CD14-positive monocyte (primary cell): Measurements from ENCODE around the gene LCORL. TPM values are rescaled to one million over a fixed set of nuclear protein-coding genes. Genes with fewer than 3 reads are reported as not detected.

Experiments used
- DNase-seq, 3 donors: peaks; one replicate each; pipeline ENCODE4 v3.0.0-alpha.2; 2011 to 2022
- H2AFZ ChIP-seq: 2 replicates; pipeline ENCODE4 v1.6.0; 2012; ENCODE audit warnings: mild to moderate bottlenecking, low read depth, low read length, inconsistent platforms; ENCODE audit not compliant: insufficient read depth, poor library complexity, severe bottlenecking
- H3K27ac ChIP-seq, 2 donors: 1 replicate in 1 of 2; 2 replicates in 1 of 2; pipeline ENCODE4 v1.5.1; 2012 to 2013; ENCODE audit warnings: low read length in 2 of 2, control low read depth in 1 of 2, inconsistent platforms in 1 of 2, low read depth in 1 of 2, mild to moderate bottlenecking in 1 of 2
- H3K27me3 ChIP-seq, 2 donors: one replicate each; pipeline versions ENCODE4 v1.6.0 to v1.6.1; 2011 to 2013; ENCODE audit warnings: low read length in 2 of 2; ENCODE audit not compliant: control insufficient read depth in 2 of 2, insufficient read depth in 2 of 2
- H3K36me3 ChIP-seq, 2 donors: replicated peaks in 1 of 2; 1 replicate in 1 of 2; 2 replicates in 1 of 2; pipeline versions ENCODE4 v1.5.1 to v1.6.1; 2012 to 2013; ENCODE audit warnings: low read length in 2 of 2, control low read depth in 1 of 2, inconsistent platforms in 1 of 2, mild to moderate bottlenecking in 1 of 2; ENCODE audit not compliant: insufficient read depth in 2 of 2, control insufficient read depth in 1 of 2
- H3K4me1 ChIP-seq, 2 donors: 1 replicate in 1 of 2; 2 replicates in 1 of 2; pipeline versions ENCODE4 v1.5.1 to v1.6.1; 2012 to 2013; ENCODE audit warnings: low read length in 2 of 2, control low read depth in 1 of 2, inconsistent platforms in 1 of 2, mild to moderate bottlenecking in 1 of 2, moderate library complexity in 1 of 2; ENCODE audit not compliant: insufficient read depth in 2 of 2, control insufficient read depth in 1 of 2
- H3K4me2 ChIP-seq: replicated peaks from 2 replicates; pipeline ENCODE3; 2012; ENCODE audit warnings: low read length, moderate library complexity, mild to moderate bottlenecking; ENCODE audit not compliant: poor library complexity, severe bottlenecking; ENCODE audit errors: extremely low read depth
- H3K4me3 ChIP-seq, 3 experiments: fragments of 200-600 bp in 1 of 3; sonication (generic) in 1 of 3; replicated peaks in 1 of 3; 1 replicate in 2 of 3; 2 replicates in 1 of 3; pipeline ENCODE4 v1.5.1; 2011 to 2013; ENCODE audit warnings: low read length in 3 of 3, mild to moderate bottlenecking in 3 of 3, control low read depth in 2 of 3, low read depth in 2 of 3, inconsistent platforms in 1 of 3, moderate library complexity in 1 of 3
- H3K79me2 ChIP-seq: 2 replicates; pipeline ENCODE4 v1.6.0; 2012; ENCODE audit warnings: mild to moderate bottlenecking, control low read depth, inconsistent platforms, low read length, moderate library complexity; ENCODE audit not compliant: insufficient read depth
- H3K9ac ChIP-seq: 2 replicates; pipeline ENCODE4 v1.6.0; 2017; ENCODE audit warnings: low read length, mild to moderate bottlenecking; ENCODE audit not compliant: insufficient read depth, poor library complexity, severe bottlenecking
- H3K9me3 ChIP-seq, 2 donors: replicated peaks in 1 of 2; 1 replicate in 1 of 2; 2 replicates in 1 of 2; pipeline versions ENCODE4 v1.5.1 to v1.6.1; 2012 to 2013; ENCODE audit warnings: low read length in 2 of 2, control low read depth in 1 of 2; ENCODE audit not compliant: control insufficient read depth in 1 of 2, insufficient read depth in 1 of 2
- H4K20me1 ChIP-seq: 2 replicates; pipeline ENCODE4 v1.6.0; 2012; ENCODE audit warnings: mild to moderate bottlenecking, low read length, control low read depth, moderate library complexity; ENCODE audit not compliant: insufficient read depth
- H3K27ac Mint-ChIP-seq, 7 donors: one replicate each; pipeline ENCODE4 v1.8.0; 2020; ENCODE audit warnings: mild to moderate bottlenecking in 7 of 7, mixed read lengths in 7 of 7, moderate library complexity in 6 of 7, inconsistent platforms in 2 of 7
- H3K27me3 Mint-ChIP-seq, 3 donors: one replicate each; pipeline ENCODE4 v1.8.0; 2021 to 2022; ENCODE audit warnings: low read depth in 3 of 3, mild to moderate bottlenecking in 3 of 3, mixed read lengths in 3 of 3, moderate library complexity in 3 of 3, inconsistent platforms in 1 of 3
- H3K36me3 Mint-ChIP-seq, 2 donors: one replicate each; pipeline ENCODE4 v1.8.0; 2020; ENCODE audit warnings: mixed read lengths in 2 of 2, inconsistent platforms in 1 of 2, mild to moderate bottlenecking in 1 of 2
- H3K4me1 Mint-ChIP-seq: one replicate; pipeline ENCODE4 v1.8.0; 2020; ENCODE audit warnings: mild to moderate bottlenecking, mixed read lengths
- H3K4me3 Mint-ChIP-seq, 2 donors: one replicate each; pipeline ENCODE4 v1.8.0; 2020; ENCODE audit warnings: mild to moderate bottlenecking in 2 of 2, mixed read lengths in 2 of 2, moderate library complexity in 1 of 2
- H3K9me3 Mint-ChIP-seq, 7 donors: one replicate each; pipeline ENCODE4 v1.8.0; 2020 to 2022; ENCODE audit warnings: mixed read lengths in 7 of 7, mild to moderate bottlenecking in 6 of 7, moderate library complexity in 6 of 7, inconsistent platforms in 2 of 7
- CTCF ChIP-seq: fragments of 200-600 bp; IDR thresholded peaks from one replicate; pipeline ENCODE4 v1.8.0; 2022; ENCODE audit warnings: antibody characterized with exemption, mild to moderate bottlenecking
- WGBS: methylation state at CpG from one replicate; pipeline ENCODE4 v1.1.5; 2013; ENCODE audit warnings: missing lambda C conversion rate; ENCODE audit not compliant: insufficient coverage; 5-methylcytosine and 5-hydroxymethylcytosine counted together
- intact Hi-C, 2 donors: fragments of 100-400 bp; cut with micrococcal nuclease; formaldehyde crosslinking; loops; one replicate each; pipeline versions ENCODE4 v1.15.0 to v1.15.1; 2023
- polyA plus RNA-seq, 3 donors: library from polyadenylated mRNA; depleted of rRNA in 1 of 3; unstranded in 2 of 3; stranded (reverse) in 1 of 3; fragments of 300-500 nt in 2 of 3; fragments of >200 nt in 1 of 3; fragmentation: Illumina TruSeq in 2 of 3; gene quantifications; 1 replicate in 2 of 3; 2 replicates in 1 of 3; pipeline ENCODE4 v1.2.3, GENCODE V29; 2012 to 2021

The LCORL gene
- polyA plus RNA-seq, 3 donors: 3.1 to 19.1 (median 9.6) TPM

- WGBS: 88% methylated on average over 2 of the region's 2 CpGs
- H3K79me2 ChIP-seq: no peaks in the 10 kb centered on the region
- intact Hi-C loops: no loop called here
- no peak overlapping the region for H3K4me2 ChIP-seq
- H4K20me1 ChIP-seq: no peaks in the 10 kb centered on the region
- H3K4me3 ChIP-seq: no peak overlapping the region
- H3K4me1 Mint-ChIP-seq: no peaks in the 10 kb centered on the region
- no peak for TF ChIP-seq CTCF
- H3K27me3 ChIP-seq: no peaks in the 10 kb centered on the region
- H3K9ac ChIP-seq: no peak overlapping the region
- no peak overlapping the region for H3K27ac Mint-ChIP-seq
- H3K36me3 ChIP-seq: no peaks in the 10 kb centered on the region
- peaks cover 0 to 9% (median 6%) of the 10 kb centered on the region in 3 donors for H3K27me3 Mint-ChIP-seq
- DNase-seq: no peak
- no peak overlapping the region for H2AFZ ChIP-seq
- H3K27ac ChIP-seq: no peak overlapping the region
- H3K36me3 Mint-ChIP-seq: no peaks in the 10 kb centered on the region
- H3K9me3 ChIP-seq: peaks cover 3 to 13% of the 10 kb centered on the region in 2 donors
- H3K4me3 Mint-ChIP-seq: no peak overlapping the region
- H3K9me3 Mint-ChIP-seq: peaks cover 1 to 20% (median 15%) of the 10 kb centered on the region in 7 donors
- no peaks in the 10 kb centered on the region for H3K4me1 ChIP-seq
Measured at GRCh38 chr4:18067031-18067430, 45.5 kb upstream of the LCORL start.

DNA sequence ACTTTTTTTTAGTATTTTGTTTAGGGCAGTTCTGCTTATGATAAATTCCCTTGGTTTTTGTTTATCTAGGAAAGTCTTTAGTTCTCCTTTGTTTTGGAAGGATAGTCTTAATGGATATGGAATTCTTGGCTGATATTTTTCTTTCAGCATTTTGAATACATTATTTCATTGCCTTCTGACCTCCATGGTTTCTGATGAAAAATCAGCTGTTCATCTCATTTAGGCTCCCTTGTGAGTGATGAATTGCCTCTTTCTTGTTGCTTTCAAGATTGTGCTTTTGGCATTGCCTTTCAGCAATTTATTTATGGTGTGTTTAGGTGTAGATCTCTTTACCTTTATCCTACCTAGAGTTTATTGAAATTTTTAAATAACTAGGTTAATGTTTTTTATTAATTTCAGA, 41.5 kb upstream of the LCORL start:
- H4K20me1 ChIP-seq: no peaks in the 10 kb centered on the region
- intact Hi-C loops: no loop called here
- Mint-ChIP-seq H3K9me3 (peaks cover 1 to 18% (median 12%) of the 10 kb centered on the region in 7 donors), H3K4me1 (no peaks in the 10 kb centered on the region), H3K4me3 (no peak overlapping the region), H3K27me3 (peaks cover 5 to 16% (median 11%) of the 10 kb centered on the region in 3 donors), H3K36me3 (no peaks in the 10 kb centered on the region), H3K27ac (no peak overlapping the region)
- no peak overlapping the region for H3K9ac ChIP-seq
- H3K4me3 ChIP-seq: no peak overlapping the region
- no peaks in the 10 kb centered on the region for H3K4me1 ChIP-seq
- H3K79me2 ChIP-seq: no peaks in the 10 kb centered on the region
- no peak overlapping the region for H3K27ac ChIP-seq
- peaks cover 6 to 11% of the 10 kb centered on the region in 2 donors for H3K27me3 ChIP-seq
- no peak overlapping the region for H2AFZ ChIP-seq
- no peak for TF ChIP-seq CTCF
- H3K9me3 ChIP-seq: peaks cover 3 to 13% of the 10 kb centered on the region in 2 donors
- H3K4me2 ChIP-seq: no peak overlapping the region
- no peak for DNase-seq
- H3K36me3 ChIP-seq: no peaks in the 10 kb centered on the region
